Measurements from ENCODE around the gene GPR157. TPM values are rescaled to one million over a fixed set of nuclear protein-coding genes. Genes with fewer than 3 reads are reported as not detected.
"Not testable (repeated sequence)": the region's sequence is repeated elsewhere in the genome, so short reads cannot be mapped to it uniquely, and the experiment has no call there.

GPR157 gene, protein sequence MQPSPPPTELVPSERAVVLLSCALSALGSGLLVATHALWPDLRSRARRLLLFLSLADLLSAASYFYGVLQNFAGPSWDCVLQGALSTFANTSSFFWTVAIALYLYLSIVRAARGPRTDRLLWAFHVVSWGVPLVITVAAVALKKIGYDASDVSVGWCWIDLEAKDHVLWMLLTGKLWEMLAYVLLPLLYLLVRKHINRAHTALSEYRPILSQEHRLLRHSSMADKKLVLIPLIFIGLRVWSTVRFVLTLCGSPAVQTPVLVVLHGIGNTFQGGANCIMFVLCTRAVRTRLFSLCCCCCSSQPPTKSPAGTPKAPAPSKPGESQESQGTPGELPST
- total RNA-seq (2014; rRNA removed; shearing (Covaris generic)) = 4.7 and 6.2 TPM in 2 replicates

DNA sequence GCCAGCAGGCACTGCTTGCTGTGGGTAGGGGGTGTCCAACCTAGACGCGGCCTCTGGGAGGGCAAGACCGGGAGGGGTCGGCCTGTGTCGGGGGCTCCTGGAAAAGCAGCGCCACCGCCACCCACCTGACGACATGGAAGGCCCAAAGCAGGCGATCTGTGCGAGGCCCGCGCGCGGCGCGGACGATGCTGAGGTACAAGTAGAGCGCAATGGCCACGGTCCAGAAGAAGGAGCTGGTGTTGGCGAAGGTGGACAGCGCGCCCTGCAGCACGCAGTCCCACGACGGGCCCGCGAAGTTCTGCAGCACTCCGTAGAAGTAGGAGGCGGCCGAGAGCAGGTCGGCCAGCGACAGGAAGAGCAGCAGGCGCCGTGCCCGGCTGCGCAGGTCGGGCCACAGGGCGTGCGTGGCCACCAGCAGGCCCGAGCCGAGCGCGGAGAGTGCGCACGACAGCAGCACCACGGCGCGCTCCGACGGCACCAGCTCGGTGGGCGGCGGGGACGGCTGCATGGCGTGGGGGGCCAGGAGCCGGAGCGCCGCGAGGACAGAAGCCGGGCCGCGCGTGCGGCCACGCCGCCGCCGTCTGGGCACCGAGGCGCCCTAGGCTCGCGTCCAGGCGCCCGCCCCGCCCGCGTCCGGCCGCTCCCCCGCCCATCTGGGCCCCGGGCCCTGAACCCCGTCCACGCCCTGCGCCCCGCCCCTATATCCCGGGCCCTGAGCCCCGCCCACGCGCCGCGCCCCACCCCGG lies at the start of gene GPR157:
Gene GPR157, minus strand, starts transcription at position 583 of the 746 bp plus-strand sequence. Its CDS starts 75 bp downstream, at position 508.
- peak; percentile 80 for DNase-seq (ENCODE audit: low read depth)

DNA sequence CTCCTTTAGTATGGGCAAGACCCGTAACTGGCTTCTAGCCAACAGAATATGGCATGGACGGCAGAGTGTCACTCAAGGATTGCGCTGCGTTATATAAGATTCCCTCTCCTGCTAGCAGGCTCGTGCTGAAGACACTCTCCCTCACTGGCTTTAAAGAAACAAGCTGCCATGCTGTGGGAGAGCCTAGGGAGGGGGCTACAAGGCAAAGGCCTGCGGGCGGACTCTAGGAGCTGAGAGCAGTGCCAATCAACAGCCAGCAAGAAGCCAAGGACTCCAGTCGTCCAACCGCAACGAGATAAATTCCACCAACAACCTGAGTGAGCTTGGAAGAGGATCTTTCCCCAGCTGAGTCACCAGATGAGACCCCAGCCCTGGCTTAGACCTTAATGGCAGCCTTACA lies 45.9 kb upstream of the GPR157 start:
- DNase-seq (ENCODE audit: low read depth) = no peak

DNA sequence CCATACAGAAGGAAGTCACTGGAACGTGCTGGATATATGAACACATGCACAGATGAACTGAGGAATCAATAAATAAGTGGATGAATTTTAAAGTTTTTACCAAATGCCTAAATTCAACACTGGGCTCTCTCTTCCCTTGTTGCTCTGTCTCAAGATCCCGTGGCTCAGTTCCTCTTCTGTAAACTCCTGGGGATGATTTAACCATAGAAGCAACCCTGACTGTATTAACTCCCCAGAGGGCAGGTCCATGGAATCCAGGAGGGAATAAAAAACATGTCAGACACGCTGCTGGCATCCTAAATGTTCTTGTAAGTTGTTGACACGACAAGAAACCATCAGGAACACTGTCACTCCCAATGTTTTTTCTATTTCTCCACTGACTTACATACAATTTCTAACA lies 45.3 kb upstream of the GPR157 start:
- DNase-seq (ENCODE audit: low read depth) = no peak

DNA sequence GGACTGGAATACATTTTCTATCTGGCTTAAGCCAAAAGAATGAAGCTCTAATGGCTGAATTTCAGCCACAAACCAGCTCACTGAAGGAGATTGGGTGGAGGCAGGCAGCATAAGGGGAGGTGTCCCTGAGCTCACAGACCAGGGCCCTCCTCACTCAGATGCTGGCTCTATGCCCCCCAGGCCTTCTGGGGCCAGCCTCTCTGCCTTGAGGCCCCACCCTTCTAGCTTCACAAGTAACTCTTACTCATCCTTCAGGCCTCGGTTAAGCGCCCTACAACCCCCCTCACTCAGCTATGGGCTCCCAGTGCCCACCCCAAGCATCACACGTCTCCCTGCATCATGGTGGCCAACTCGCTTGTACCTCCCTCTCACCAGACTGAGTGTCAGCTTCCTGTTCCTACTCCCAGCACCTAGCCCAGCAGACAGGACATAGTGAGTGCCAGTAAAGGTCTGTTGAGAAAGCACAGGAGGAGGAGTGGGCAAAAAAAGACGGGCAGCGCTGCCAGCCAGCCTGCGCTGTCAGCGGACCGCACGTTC lies 40.8 kb upstream of the GPR157 start:
- peak; percentile 67 for DNase-seq (ENCODE audit: low read depth)

DNA sequence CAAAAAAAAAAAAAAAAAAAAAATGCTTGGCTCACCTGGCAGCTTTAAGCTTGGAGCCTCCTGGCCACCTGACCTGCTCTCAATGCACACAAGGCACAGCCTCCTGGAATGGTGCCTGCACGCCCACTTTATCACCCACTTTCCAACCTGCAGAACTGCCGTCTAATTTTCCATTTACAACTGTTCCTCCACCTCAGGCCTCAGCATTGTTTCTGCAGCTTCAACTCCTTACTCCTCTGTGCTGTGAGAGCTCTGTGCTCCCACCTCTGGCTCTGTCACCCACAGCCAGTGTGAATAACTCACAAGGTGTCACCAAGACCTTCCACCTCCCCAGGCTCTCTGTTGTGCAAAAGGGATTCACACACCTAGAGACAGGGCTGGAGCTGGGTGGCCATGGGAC lies 38.7 kb upstream of the GPR157 start:
- DNase-seq (ENCODE audit: low read depth) = no peak

DNA sequence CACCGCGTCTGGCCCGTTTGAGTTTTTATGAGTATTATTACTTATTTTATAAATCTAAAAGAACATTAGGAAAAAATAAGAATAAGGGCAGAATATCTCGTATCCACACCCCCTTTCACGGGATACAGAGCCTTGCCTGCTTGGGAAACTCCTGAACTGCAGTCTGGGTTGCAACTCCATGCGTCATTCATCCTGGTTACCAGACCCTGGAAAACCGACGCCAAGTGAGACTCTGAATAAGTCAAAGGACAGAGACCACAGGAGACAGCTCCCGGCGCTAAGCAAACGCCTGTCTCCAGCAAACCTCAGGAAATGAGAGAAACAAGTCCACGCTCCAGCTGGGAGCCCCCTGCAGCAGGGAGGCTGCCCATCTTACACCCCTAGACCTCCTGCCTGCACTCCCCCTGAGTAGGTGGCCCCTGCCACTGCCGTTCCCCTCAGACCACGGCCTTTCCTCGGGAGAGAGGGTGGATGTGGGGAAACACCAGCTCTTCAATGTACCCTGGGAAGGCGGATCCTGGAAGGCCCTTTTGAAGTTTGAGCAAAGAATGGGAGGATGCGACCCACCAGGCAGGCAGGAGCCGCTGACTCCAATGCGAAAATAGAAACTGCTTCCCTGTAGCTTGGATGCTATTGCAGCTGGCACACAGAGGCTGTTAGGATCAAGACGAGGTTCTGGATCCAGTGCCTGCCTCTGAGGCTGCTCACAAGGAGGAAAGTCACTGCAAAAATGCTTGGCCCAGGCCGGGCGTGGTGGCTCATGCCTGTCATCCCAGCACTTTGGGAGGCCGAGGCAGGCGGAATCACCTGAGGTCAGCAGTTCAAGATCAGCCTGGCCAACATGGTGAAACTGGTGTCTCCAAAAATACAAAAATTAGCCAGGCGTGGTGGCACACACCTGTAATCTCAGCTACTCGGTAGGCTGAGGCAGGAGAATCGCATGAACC lies 37.7 kb upstream of the GPR157 start:
- DNase-seq (ENCODE audit: low read depth) = peak; percentile 91

DNA sequence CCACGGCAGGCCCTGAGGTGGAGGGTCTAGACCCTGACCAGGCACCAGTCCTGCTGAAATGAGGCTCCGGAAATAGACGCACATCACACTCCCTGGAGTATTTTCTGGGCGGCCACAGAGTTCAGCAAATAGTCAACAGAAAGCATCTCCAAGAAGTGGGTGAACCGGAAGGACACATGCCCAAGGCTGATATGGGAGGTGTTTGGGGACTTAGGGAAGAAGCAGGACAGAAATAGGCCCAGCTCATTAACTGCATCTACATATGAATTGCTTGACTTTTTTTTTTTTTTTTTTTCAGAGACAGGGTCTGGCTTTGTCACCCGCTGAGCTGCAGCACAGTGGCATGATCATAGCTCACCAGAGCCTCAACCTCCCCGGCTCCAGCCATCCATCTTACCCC lies 36.5 kb upstream of the GPR157 start:
- DNase-seq (ENCODE audit: low read depth) = no peak

DNA sequence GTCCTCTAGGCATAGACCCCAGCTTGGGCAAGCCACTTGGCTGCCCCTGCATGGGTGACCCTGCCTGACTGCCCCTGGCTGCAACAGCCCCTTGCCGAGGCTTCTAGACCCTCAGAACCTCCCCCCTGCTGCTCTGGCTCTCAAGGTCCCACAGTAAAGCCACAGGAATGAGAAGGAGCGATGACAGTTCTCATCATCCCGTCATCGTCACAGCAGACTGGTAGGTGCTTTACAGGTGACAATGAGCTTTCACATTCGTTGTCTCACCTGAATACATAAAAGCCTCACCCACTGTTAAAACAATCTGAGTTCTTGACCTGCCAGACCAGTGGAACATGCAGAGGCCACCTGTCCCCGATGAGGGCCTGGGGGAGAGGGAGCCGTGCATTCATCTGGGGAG lies 36.0 kb upstream of the GPR157 start:
- DNase-seq (ENCODE audit: low read depth) = no peak

DNA sequence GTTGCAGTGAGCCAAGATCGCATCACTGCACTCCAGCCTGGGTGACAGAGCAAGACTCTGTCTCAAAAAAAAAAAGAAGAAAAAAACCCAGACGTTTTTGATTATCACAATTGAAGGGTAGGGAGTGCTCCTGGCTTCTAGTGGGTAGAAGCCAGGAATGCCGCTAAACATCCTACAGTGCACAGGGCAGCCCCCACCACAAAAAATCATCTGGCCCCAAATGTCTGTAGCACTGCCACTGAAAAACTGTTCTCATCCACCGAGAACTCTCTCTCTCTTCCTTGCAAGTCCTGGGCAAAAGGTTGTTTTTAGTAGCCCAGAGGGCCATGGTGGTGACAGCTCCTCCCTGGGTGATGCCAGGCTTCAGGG lies 35.6 kb upstream of the GPR157 start:
- peak; percentile 40 for DNase-seq (ENCODE audit: low read depth)

DNA sequence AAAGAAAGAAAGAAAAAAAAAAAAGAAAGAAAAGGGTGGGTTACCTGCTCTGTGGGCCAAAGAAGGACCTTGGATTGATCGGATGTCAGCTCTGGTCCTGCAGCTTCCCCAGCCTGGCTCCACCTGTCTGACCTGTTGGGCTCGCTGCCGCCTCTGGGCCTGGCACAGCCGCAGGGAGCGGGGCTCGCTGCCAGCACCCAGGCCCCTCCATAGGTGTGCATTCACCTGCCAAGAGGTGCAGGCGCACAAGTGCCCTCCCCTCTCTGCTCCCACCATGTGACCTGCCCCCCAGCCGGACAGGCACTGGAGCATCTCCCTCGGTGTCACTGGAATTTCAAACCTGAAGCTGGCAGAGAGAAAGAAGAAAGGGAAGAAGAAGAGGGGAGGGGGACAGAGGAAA lies 33.1 kb upstream of the GPR157 start:
- no peak for DNase-seq (ENCODE audit: low read depth)

DNA sequence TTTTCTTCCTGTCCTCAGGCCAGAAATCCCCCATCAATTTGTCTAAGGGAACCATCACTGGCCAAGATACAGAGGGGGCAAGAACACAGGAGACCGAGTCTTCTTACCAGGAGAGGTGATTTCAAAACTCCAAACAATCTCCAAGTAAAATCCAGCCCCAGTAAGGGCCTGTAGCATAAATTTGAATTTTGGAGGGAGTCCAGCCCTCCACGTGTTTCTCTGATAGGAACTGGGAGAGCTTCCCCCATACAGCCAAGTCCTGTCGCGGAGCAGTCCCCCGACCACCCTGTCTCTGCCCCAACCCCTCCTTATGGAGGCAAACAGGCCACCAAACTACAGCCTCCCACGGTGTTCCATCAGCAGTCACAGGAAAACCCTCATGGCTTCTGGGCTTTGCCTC lies 32.4 kb upstream of the GPR157 start:
- DNase-seq (ENCODE audit: low read depth) = no peak

DNA sequence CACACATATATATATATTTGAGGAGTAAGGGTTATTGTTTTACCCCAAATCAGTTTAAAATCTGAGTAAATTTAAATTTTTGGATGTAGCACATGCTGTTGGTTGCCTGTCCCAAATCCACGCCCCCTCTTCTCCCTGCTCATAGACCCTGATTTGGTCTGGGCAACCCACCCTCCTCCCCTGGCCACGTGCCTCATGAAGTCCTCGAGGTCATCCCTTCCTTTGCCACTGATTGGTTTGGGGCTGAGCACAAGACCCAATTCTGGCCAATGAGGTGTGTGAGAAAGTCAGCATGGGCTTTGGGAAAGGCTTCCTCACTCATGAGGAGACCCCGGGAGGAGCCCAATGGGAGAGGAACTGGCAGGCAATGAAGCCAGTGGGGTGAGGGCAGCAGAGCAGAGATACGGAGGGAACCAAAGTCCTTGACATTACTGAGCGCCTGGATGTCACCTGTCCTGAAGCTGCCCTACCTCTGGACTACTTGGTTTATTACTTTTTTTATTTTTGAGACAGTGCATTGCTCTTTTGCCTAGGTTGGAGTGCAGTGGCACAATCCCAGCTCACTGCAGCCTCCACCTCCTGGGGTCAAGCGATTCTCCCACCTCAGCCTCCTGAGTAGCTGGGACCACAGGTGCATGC lies 31.3 kb upstream of the GPR157 start:
- no peak for DNase-seq (ENCODE audit: low read depth)

DNA sequence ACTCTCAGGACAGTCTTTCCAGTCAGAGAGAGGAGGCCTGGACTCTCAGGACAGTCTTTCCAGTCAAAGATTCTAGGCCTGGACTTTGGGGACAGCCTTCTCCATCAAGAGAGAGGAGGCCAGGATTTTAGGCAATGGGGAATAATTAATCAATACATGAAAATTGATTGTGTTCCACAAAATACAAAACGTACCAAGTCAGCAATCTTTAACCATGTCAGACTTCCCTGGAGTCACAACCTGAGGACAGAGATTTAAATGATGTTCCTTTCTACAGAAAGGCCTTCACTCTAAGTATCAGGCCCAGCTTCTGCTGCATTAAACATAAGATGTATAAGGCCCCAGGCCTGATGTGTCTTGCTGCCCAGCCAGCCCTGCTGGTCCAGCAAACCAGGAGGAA lies 27.0 kb upstream of the GPR157 start:
- no peak for DNase-seq (ENCODE audit: low read depth)

DNA sequence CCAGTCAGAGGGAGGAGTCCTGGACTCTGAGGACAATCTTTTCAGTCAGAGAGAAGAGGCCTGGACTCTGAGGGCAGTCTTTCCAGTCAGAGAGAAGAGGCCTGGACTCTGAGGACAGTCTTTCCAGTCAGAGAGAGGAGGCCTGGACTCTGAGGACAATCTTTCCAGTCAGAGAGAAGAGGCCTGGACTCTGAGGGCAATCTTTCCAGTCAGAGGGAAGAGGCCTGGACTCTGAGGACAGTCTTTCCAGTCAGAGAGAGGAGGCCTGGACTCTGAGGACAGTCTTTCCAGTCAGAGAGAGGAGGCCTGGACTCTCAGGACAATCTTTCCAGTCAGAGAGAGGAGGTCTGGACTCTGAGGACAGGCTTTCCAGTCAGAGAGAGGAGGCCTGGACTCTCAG lies 26.5 kb upstream of the GPR157 start:
- not testable (repeated sequence) for DNase-seq (ENCODE audit: low read depth)

DNA sequence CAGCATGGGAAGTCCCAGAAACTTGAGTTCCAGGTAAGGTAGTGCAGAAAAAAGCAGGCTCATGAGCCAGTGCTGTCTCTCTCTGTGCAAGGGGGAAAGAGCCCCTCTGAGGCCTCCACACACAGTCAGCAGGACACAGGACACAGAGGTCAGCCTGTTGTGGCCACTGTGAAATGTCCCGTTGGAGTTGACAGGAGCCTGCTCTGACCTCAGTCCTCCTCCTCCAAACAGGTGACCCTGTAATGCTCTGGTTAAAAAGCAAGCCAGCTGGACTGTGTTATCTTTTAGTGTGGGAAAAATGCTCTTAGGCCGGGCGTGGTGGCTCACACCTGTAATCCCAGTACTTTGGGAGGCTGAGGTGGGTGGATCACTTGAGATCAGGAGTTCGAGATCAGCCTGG lies 24.2 kb upstream of the GPR157 start:
- no peak for DNase-seq (ENCODE audit: low read depth)

DNA sequence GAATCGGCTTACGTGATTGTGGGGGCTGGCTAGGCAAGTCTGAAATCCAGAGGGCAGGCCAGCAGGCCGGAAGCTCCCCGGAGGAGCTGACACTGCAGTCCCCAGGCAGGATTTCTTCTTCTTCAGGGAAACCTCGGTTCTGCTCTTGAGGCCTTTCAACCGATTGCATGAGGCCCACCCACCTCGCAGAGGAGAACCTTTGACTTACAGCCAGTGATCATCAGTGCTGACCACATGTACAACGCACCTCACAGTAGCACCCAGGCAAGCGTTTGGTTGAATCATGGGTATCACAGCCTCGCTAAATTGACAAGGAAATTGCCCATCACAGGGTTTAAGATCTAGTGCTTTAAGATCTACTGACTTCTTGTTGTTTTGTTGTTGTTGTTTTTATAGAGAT lies 23.6 kb upstream of the GPR157 start:
- no peak for DNase-seq (ENCODE audit: low read depth)

DNA sequence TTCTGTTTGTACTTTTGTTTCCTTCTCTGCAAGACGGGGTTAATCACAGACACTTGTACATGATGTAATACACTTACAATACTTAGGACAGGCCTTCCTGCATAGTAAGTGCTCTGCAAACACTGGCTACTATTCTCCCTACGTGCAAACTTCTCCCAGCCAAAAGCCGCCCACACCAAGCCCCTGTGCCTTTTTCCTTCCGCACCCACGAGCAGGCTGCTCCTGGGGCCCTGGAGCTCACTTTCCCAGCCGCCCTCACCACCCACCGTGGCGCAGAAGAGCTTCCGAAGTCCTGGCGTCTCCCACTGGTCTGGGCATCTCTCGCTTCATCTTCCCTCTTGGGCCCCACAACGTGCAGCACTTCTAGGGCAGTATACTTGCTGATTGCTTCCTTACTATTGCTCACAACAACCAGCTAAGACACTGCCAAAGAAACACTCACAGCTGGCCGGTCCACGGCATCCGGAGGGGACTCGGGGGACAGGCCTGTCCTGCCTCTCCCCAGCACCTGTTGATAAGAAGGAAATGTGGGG lies 22.5 kb upstream of the GPR157 start:
- no peak for DNase-seq (ENCODE audit: low read depth)

DNA sequence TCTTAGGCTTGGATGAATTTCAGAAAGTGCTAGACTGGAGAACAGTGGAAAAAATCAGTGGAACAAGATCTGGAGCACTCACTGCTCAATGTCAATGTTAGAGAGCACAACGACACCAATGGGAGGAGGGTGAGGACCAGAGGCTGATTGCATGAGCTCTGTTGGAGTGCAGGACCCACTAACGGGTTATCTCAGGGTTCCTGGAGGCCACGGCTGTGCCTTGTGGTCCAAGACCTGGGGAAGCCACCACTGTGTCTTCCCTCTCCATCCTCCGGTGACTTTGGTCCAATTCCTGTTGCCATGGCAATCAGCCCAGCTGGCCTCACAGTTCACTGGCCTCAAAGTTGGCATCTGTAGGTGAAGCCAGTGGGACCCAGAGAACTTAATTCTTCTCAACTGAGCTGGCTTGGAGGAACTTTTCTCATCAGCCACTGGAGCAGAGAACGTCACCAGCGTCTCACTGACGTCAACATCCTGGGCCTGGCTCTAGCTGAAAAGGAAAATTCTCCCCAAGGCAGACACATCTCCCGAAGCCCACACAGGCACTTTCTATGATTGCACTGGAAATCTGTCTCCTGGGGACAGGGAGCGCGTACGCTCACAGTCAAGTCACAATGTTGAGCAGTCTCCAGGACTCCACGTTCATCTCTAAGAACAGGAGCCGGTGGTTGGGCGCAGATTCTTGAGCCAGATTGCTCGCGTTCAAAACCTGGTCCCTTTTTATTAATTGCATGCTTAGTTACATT lies 21.9 kb upstream of the GPR157 start:
- DNase-seq (ENCODE audit: low read depth) = no peak

DNA sequence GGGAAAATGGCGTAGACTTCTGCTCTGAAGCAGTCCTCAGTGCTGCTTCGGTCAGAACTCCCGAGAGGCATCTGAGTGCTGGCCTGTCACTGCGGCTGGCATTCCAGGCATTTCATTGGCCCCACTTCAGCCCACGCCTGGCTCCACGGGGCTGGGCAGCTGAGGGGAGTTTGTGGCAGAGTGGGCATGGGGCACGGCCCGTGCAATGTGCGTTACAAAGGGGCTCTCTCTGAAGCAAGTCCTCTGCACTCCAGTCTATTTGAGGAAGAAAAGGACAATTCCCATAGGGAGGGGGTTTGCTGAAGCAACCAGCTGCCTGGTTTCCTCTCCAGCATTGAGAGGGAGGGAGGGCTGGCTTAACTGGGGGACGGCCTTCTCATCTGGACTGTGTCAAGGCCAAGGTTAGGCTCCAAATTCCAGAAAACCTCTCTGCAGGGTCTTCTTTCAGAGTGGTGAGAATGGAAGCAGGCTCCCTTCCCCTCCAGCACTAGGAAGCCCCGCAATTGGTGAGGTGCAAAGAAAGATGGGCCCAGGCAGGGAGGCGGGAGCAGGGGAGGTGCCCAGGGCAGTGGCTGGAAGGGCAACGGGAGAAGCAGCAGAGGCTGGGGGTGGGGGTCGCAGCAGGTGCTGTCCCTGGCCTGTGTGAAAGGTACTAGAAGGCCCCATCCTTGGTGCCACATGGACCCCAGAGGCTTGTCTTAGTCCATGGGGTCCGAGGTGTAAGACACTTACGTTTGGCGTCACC lies 21.1 kb upstream of the GPR157 start:
- DNase-seq (ENCODE audit: low read depth) = no peak

DNA sequence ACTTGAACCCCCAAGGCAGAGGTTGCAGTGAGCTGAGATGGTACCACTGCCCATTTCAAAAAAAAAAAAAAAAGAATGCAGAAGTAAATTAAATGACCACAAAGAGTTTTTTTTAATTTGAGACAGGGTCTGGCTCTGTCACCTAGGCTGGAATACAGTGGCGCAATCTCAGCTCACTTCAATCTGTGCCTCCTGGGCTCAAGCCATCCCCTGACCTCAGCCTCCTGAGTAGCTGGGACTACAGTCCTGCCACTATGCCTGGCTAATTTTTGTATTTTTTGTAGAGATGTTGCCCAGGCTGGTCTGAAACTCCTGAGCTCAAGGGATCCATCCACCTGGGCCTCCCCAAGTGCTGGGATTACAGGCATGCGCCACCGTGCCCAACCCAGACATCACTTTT lies 20.2 kb upstream of the GPR157 start:
- DNase-seq (ENCODE audit: low read depth) = no peak
